Caco-2 (cell line): ENCODE measurements around the gene CHRM2. TPM values are rescaled to one million over a fixed set of nuclear protein-coding genes. Genes with fewer than 3 reads are reported as not detected.

Source experiments
- BruUV-seq: library from RNA; stranded (reverse); fragments of 400-500 nt; replicated peaks from 2 replicates; lab custom pipeline; 2021; lab: Mats Ljungman, UMichigan
- CTCF ChIA-PET: fragments of 300-600 bp; sonication (Branson Sonifier 250); formaldehyde crosslinking; loops from one replicate; lab custom pipeline; 2022; ENCODE audit warnings: antibody characterized with exemption; lab: Charles Lee
- POLR2A ChIA-PET: fragments of 300-600 bp; sonication (Branson Sonifier 250); formaldehyde crosslinking; loops from one replicate; lab custom pipeline; 2022; ENCODE audit warnings: antibody characterized with exemption; lab: Charles Lee
- DNase-seq, 2 experiments: peaks; one replicate each; pipeline versions ENCODE4 v3.0.0 to v3.0.0-alpha.2; 2020 to 2022
- H3K27me3 ChIP-seq: replicated peaks from 2 replicates; pipeline ENCODE4 v1.6.0; 2011; ENCODE audit warnings: low read length; ENCODE audit not compliant: control insufficient read depth, insufficient read depth
- H3K36me3 ChIP-seq: 2 replicates; pipeline ENCODE4 v1.5.1; 2011; ENCODE audit warnings: low read length; ENCODE audit not compliant: control insufficient read depth, insufficient read depth
- H3K4me1 ChIP-seq: fragments of 250-450 bp; sonication (Bioruptor Pico); 2 replicates; pipeline ENCODE4 v1.5.1; 2020; ENCODE audit warnings: mild to moderate bottlenecking
- H3K4me3 ChIP-seq: 2 replicates; pipeline ENCODE4 v1.5.1; 2011; ENCODE audit warnings: low read depth, mild to moderate bottlenecking, control low read depth, low read length
- H3K9me3 ChIP-seq: fragments of 250-450 bp; sonication (Bioruptor Pico); 2 replicates; pipeline ENCODE4 v1.5.1; 2020; ENCODE audit warnings: mild to moderate bottlenecking, moderate library complexity
- H3K27ac Mint-ChIP-seq: one replicate; pipeline ENCODE4 v1.8.0; 2022; ENCODE audit warnings: mixed read lengths; ENCODE audit not compliant: unreplicated experiment
- H3K27me3 Mint-ChIP-seq: one replicate; pipeline ENCODE4 v1.8.0; 2022; ENCODE audit warnings: mixed read lengths; ENCODE audit not compliant: insufficient read depth, unreplicated experiment
- H3K36me3 Mint-ChIP-seq: one replicate; pipeline ENCODE4 v1.8.0; 2022; ENCODE audit warnings: mild to moderate bottlenecking, mixed read lengths; ENCODE audit not compliant: insufficient read depth, unreplicated experiment
- H3K4me1 Mint-ChIP-seq: one replicate; pipeline ENCODE4 v1.8.0; 2022; ENCODE audit warnings: low read depth, mixed read lengths; ENCODE audit not compliant: unreplicated experiment
- H3K4me3 Mint-ChIP-seq: one replicate; pipeline ENCODE4 v1.8.0; 2022; ENCODE audit warnings: mild to moderate bottlenecking, moderate library complexity, mixed read lengths; ENCODE audit not compliant: unreplicated experiment
- H3K9me3 Mint-ChIP-seq: one replicate; pipeline ENCODE4 v1.8.0; 2022; ENCODE audit warnings: mixed read lengths; ENCODE audit not compliant: unreplicated experiment
- intact Hi-C: fragments of 100-400 bp; cut with micrococcal nuclease; formaldehyde crosslinking; loops from one replicate; pipeline ENCODE4 v1.10.0; 2022; ENCODE audit not compliant: unreplicated experiment
- total RNA-seq: library from RNA; stranded (reverse); gene quantifications from 2 replicates; pipeline ENCODE4 v1.2.3, GENCODE V29; 2022
- TF ChIP-seq, protein P1 (sequence below), 2 experiments: fragments of 200-600 bp in 1 of 2; IDR thresholded peaks; 1 replicate in 1 of 2; 2 replicates in 1 of 2; pipeline versions ENCODE4 v1.5.1 to v1.8.0; 2011 to 2022; ENCODE audit warnings: antibody characterized with exemption in 1 of 2, control low read depth in 1 of 2, inconsistent platforms in 1 of 2, low read depth in 1 of 2, low read length in 1 of 2, mild to moderate bottlenecking in 1 of 2, moderate library complexity in 1 of 2; ENCODE audit not compliant: insufficient read depth in 1 of 2, severe bottlenecking in 1 of 2, unreplicated experiment in 1 of 2

Gene CHRM2
- total RNA-seq, 1 experiment from 2014 or later, result not detected

DNA sequence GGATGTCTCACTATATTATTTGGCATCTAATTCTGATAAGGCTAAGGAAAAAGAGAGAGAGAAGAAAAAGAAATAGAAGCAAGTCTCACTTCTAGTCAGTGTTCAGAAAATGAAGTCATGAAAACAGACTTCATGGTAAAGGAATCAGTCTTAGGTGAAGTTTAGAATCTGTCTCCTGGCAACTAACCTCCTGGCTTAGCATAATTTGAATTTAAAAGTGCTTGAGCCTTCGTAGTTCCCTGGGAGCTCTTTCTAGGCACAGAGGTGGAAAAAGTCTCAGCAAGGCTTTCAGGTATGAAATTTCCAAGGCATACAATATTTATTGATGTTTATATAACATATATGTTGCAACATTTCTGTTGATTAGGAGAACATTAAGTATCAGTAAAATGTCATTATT, 10.4 kb downstream of the CHRM2 start:
- Mint-ChIP-seq H3K36me3 (no peaks in the 10 kb centered on the region), H3K9me3 (no peaks in the 10 kb centered on the region), H3K4me3 (no peak overlapping the region), H3K27ac (no peak overlapping the region), H3K4me1 (no peaks in the 10 kb centered on the region), H3K27me3 (peaks cover 4% of the 10 kb centered on the region)
- no peak for DNase-seq
- no peaks in the 10 kb centered on the region for H3K36me3 ChIP-seq
- no peaks in the 10 kb centered on the region for H3K9me3 ChIP-seq
- H3K4me3 ChIP-seq, result no peak overlapping the region
- ChIA-PET POLR2A (no interaction called here), CTCF (no interaction called here)
- BruUV-seq, result no TSS peak
- TF ChIP-seq, protein P1, sequence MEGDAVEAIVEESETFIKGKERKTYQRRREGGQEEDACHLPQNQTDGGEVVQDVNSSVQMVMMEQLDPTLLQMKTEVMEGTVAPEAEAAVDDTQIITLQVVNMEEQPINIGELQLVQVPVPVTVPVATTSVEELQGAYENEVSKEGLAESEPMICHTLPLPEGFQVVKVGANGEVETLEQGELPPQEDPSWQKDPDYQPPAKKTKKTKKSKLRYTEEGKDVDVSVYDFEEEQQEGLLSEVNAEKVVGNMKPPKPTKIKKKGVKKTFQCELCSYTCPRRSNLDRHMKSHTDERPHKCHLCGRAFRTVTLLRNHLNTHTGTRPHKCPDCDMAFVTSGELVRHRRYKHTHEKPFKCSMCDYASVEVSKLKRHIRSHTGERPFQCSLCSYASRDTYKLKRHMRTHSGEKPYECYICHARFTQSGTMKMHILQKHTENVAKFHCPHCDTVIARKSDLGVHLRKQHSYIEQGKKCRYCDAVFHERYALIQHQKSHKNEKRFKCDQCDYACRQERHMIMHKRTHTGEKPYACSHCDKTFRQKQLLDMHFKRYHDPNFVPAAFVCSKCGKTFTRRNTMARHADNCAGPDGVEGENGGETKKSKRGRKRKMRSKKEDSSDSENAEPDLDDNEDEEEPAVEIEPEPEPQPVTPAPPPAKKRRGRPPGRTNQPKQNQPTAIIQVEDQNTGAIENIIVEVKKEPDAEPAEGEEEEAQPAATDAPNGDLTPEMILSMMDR (IDR thresholded peaks at IDR 0.05; ENCODE audit: insufficient read depth in 1 of 2, low read depth in 1 of 2, low read length in 1 of 2, severe bottlenecking in 1 of 2, unreplicated experiment in 1 of 2), result no peak
- no peaks in the 10 kb centered on the region for H3K4me1 ChIP-seq
- H3K27me3 ChIP-seq, result no peaks in the 10 kb centered on the region
- intact Hi-C loops, result no loop called here

DNA sequence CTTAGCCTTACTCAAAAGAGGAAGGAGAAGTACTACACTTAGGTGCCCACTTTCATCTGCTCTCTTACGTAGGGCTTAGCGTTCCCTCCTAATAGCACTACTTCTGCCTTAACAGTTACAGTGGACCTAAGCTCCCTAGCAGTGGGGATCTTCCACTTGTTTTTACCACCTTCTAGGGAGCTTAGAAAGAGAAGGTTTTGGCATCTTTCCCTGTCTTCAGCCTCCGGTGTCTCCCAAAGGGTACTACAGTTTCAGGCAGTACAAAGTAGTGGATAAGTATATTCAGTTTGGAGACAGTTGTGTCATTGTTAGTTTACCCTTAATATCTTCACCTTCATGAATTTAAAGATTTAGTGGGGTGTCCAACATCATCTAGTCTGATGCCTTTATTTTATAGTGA, 14.6 kb downstream of the CHRM2 start:
- H3K36me3 ChIP-seq, result no peaks in the 10 kb centered on the region
- Mint-ChIP-seq H3K4me3 (no peak overlapping the region), H3K4me1 (no peaks in the 10 kb centered on the region), H3K9me3 (no peaks in the 10 kb centered on the region), H3K27me3 (peaks cover 4% of the 10 kb centered on the region), H3K27ac (no peak overlapping the region), H3K36me3 (no peaks in the 10 kb centered on the region)
- H3K4me1 ChIP-seq, result no peaks in the 10 kb centered on the region
- no peaks in the 10 kb centered on the region for H3K27me3 ChIP-seq
- no peak for DNase-seq
- CTCF ChIA-PET, result no interaction called here
- no peaks in the 10 kb centered on the region for H3K9me3 ChIP-seq
- intact Hi-C loops, result no loop called here
- no TSS peak for BruUV-seq
- no peak overlapping the region for H3K4me3 ChIP-seq
- TF ChIP-seq, protein P1 (IDR thresholded peaks at IDR 0.05; ENCODE audit: insufficient read depth in 1 of 2, low read depth in 1 of 2, low read length in 1 of 2, severe bottlenecking in 1 of 2, unreplicated experiment in 1 of 2), result no peak
- POLR2A ChIA-PET, result no interaction called here

DNA sequence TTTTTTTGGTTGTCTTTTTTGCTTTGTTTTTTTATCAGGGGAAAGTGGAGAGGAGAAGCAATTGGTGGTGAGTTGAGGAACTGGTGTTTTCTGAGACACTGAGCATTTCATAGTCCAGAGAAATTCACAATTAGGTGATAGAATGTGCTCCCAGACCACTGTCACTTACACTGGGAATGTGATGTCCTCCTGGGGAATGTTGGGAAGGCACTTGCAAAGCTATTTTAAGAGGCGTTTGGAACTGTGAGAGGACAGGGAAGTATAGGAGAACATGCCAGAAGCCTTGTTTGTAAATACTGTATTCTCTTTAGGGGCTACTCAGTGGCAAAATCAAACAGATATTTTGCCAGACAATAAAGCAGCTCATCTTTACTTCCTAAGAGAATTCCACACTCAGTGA, 16.0 kb downstream of the CHRM2 start:
- TF ChIP-seq, protein P1 (IDR thresholded peaks at IDR 0.05; ENCODE audit: insufficient read depth in 1 of 2, low read depth in 1 of 2, low read length in 1 of 2, severe bottlenecking in 1 of 2, unreplicated experiment in 1 of 2), result no peak
- BruUV-seq, result no TSS peak
- no peaks in the 10 kb centered on the region for H3K9me3 Mint-ChIP-seq
- no peaks in the 10 kb centered on the region for H3K4me1 ChIP-seq
- H3K36me3 Mint-ChIP-seq, result no peaks in the 10 kb centered on the region
- no peak overlapping the region for H3K27ac Mint-ChIP-seq
- no peaks in the 10 kb centered on the region for H3K27me3 ChIP-seq
- H3K36me3 ChIP-seq, result no peaks in the 10 kb centered on the region
- peaks cover 4% of the 10 kb centered on the region for H3K27me3 Mint-ChIP-seq
- H3K4me1 Mint-ChIP-seq, result no peaks in the 10 kb centered on the region
- DNase-seq, result no peak
- POLR2A ChIA-PET, result no interaction called here
- no peak overlapping the region for H3K4me3 ChIP-seq
- CTCF ChIA-PET, result no interaction called here
- no peaks in the 10 kb centered on the region for H3K9me3 ChIP-seq
- H3K4me3 Mint-ChIP-seq, result no peak overlapping the region
- intact Hi-C loops, result no loop called here
